HG02870 (cell line): ENCODE data around the gene F2R.
"Not testable (repeated sequence)": the region's sequence is repeated elsewhere in the genome, so short reads cannot be mapped to it uniquely, and the experiment has no call there.

ENCODE experiments used
- ATAC-seq: cut with Tn5 transposase; IDR thresholded peaks from one replicate; pipeline ENCODE4 v1.9.1; 2021; ENCODE audit warnings: mild to moderate bottlenecking, moderate library complexity; ENCODE audit not compliant: unreplicated experiment

The F2R gene

GRCh38 chr5:76715736-76716455, at the start of gene F2R:
F2R (plus strand) TSS chr5:76716126; CDS start chr5:76716308, 182 bp downstream.
- ATAC-seq, result peak; percentile 54

- ATAC-seq, result no peak
These were observed 48.4 kb upstream of the F2R start for GRCh38 chr5:76667495-76667894.

DNA sequence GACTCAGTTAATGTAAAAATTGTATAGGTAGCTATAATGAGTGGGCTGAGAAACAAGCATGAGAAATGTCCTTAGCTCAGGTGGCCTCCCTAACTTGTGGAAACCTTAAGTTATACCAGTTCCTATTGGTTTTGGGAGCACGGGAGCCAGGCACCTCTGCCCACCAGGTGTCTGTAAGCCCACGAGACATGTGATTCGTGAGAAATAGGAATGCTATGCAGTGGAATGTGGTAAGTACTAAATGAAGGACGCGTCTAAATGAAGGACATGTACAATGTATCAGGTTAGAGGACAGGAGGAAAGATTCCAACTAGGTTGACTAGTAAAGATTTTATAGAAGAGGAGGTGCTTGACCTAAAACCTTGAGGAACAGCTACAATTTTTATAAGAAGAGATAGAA, 46.7 kb upstream of the F2R start:
- ATAC-seq, result no peak

DNA sequence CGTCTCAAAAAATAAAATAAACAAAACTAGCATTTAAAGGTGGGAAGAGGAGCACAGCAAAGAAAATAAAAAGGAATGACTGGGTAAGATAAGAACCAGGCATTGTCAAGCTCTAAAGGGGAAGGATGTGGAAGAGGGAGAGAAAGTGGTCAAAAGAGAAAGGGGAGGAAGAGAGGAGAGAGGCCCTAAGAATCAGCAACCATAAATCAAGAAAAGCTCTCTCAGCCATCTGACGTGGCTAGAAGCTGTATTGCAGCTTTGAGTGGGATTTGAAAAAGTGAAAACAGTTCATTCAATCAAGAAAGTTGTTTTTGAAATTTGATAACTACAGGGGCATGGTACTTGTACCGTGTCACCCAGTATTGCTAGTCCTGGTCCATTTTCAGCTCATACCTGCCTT, 45.4 kb upstream of the F2R start:
- no peak for ATAC-seq

DNA sequence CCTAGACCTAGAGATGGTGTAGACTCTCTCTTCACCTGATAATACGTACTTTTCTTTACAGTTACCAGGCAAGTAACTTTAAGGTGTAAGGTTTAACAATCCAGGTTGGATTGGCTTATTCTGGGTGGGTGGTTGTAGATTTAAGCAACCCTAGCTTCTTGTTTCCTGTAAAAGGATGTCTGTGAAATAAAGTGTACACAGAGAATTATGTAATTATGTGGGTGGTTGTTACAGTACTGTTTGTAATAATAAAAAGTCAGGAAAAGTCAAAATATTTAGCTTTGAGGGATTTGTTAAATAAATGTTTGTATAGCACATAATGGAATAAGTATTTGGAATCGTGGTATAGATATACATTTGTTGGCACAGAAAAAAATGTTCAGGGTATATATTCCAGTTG, 43.7 kb upstream of the F2R start:
- no peak for ATAC-seq

- ATAC-seq, result no peak
These were observed 42.8 kb upstream of the F2R start for GRCh38 chr5:76673125-76673524.

- ATAC-seq, result no peak
These were observed 41.4 kb upstream of the F2R start for GRCh38 chr5:76674330-76675066.

- no peak for ATAC-seq
These were observed 40.6 kb upstream of the F2R start for GRCh38 chr5:76675364-76675763.

DNA sequence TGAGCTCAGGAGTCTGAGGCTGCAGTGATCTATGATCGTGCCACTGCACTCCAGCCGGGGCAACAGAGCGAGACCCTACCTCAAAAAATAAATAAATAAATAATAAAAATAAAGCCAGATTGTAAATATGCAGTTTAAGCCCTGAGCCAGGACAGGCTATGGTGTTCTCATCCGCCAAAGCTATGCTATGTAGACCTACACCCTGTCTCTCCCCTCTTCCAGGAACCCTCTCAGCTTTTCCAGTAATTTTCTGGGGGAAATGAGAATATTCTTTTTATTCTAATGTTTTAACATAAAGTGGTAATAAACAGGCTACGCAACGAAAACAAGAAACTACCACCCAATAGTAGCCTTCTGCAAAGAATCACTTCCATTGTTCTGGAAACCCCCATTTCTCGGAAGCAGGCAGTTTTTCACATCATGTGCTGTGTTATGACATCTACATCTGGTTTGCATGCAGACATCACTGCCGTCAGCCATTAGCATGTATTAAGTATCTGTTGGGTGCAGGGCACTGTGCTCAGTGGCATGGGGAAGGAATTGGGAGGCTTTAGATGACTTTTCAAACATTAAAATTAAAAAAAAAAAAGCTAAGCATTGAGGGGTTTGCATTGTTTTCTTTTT, 38.0 kb upstream of the F2R start:
- ATAC-seq, result no peak

DNA sequence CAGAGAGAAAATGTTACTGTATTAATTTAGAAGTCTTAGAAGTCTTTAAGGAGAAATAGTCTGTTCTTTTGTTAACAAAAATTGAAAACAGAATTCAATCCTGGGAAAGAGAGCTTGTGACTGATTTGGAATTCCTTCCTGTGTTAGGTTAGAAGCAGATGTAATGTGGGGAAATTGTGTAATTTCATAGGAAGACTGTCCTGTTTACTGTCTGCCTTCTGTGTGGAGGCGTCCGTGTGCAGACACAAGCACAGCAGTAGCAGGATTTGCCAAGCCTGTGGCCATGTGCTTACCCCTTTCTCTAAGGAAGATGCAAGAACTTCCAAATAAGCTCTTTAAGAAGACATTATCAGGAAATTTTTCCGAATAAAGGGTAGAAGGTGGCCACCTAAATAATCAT, 36.7 kb upstream of the F2R start:
- ATAC-seq, result no peak

DNA sequence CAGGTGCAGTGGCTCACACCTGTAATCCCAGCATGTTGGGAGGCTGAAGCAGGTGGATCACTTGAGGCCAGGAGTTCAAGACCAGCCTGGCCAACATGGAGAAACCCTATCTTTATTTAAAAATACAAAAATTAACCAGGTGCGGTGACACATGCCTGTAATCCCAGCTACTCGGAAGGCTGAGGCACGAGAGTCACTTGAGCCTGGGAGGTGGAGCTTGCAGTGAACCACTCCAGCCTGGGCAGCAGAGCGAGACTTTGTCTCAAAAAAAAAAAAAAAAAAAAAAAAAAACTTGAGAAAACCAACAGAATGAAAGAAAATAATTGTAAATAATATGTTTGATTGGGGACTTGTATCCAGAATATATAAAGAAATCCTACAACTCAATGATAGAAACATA, 35.1 kb upstream of the F2R start:
- not testable (repeated sequence) for ATAC-seq

GRCh38 chr5:76681287-76681686, 34.6 kb upstream of the F2R start:
- no peak for ATAC-seq

DNA sequence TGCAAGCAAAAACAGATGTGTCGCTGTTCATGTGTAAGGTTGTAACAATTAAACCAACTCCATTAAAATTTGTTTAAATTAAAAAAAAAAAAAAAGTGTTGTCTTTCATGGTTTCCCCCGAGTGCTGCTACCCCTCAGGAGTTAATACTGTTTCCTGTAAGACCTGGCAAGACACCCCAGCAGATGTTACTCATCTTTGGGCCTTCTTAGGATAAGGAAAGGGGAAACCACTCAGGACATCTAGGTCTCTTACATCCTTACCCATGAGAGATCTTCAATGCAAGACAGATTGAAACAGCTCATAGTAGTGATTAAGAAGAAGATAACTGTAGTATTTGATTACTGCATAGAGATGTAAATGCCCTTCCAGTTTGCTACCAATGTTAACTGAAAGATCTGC, 33.5 kb upstream of the F2R start:
- ATAC-seq, result no peak

DNA sequence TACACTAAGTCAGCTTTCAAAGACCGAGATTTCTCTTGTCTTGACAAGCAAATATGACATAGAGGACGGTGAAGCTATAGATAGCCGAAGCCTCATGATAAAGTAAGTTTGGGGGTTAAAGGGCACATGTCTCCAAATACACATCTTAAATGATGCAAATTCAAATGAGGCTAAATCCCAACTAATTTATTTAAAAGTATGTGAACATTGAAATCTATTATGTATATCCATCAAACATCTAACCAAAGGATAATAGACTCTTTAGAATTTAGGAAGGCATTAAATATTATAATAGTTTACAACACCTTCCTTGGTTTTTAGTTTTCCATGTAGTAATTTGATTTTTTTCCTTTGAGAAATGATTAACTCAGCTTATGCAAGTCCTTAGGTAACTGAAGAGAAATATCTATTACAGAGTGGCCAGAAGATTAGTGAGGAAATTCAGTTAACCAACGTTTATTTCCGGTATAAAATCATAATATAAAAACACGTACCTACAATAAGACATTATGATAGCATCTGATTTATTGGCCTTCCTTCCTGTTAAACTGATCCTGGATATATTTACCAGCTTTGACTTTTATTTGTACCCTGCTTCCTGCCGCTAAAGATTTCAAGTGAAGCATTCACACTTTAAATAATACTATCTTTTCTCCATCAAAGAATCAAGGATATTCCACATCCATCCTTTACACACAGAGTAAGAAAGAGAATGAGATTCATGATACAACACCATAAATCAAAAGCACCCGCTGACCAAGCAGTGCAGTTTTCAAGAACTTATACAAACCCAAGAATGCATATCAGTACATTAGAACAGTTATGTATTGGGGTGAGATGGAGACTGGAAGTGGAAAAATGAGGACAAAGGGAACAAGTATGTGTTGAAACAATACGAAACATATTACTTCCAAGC, 31.9 kb upstream of the F2R start:
- ATAC-seq, result no peak

DNA sequence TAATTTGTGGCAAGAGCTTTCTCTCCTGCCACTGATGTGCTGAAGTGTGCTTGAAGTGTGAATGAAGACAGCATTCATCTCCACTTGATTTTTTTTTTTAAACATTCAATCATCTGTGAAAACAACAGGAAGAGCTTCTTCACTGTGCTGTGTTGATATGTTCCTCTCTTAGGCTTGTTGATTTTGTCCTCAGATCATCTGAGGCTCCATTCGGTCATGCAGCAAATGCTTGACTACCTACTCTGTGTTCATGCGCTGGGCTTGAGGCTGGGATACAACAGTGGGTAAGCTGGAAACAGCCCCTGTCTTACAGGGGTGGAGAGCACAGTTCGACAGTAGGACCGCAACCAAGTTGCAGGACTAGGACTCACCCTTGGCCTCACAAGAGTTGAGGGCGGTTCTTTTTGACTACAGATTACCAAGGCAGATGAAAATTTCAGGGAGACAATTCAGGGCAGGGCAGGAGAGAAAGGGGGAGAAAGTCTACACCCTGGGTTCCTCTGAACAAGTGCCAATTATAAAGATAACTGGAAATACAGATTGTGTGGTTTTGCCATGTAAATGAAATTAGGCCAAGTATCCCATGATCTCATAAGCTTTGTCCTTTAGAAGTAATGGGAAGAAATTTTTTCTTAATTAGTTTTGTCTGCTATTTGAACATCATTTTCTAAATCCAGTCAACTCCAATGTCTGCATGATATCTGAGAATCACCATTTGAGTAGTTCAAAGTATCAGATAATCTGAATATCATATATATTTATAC, 31.0 kb upstream of the F2R start:
- ATAC-seq, result no peak

GRCh38 chr5:76685704-76686103, 30.2 kb upstream of the F2R start:
- ATAC-seq, result no peak

GRCh38 chr5:76688212-76688611, 27.7 kb upstream of the F2R start:
- ATAC-seq, result no peak

DNA sequence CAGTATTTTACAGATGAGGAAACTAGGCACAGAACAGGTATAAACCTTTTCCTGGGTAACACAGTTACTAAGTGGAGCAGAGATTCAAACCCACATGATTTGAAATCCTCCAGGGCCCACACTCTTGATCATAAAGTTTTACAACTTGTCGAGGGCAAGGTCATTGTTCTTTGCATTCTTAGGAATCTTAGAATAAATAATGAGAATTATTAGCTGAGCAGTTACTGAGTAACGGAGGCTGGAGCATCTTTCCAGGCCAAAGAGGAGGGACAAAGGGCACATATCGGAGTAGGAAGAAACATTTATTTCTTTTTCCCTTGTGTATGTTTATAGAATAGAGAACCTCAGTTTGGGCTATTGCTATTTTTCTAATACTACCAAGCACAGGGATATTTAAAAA, 27.1 kb upstream of the F2R start:
- no peak for ATAC-seq

GRCh38 chr5:76689321-76690036, 26.4 kb upstream of the F2R start:
- no peak for ATAC-seq
